Neutrophil (primary cell): ENCODE data around the gene SPRR2G.
"Not testable (repeated sequence)": the region's sequence is repeated elsewhere in the genome, so short reads cannot be mapped to it uniquely, and the experiment has no call there.

Experiments
- H3K27ac ChIP-seq: fragments of 200-600 bp; sonication (generic); 2 replicates; pipeline ENCODE4 v1.5.1; 2016; ENCODE audit warnings: mild to moderate bottlenecking, moderate library complexity
- H3K27me3 ChIP-seq: fragments of 200-600 bp; sonication (generic); 2 replicates; pipeline ENCODE4 v1.6.0; 2016; ENCODE audit warnings: mild to moderate bottlenecking
- H3K36me3 ChIP-seq: fragments of 200-600 bp; sonication (generic); 2 replicates; pipeline ENCODE4 v1.5.1; 2017
- H3K4me1 ChIP-seq, 2 experiments: fragments of 200-600 bp in 1 of 2; sonication (generic) in 1 of 2; 1 replicate in 1 of 2; 2 replicates in 1 of 2; pipeline versions ENCODE4 v1.5.1 to v1.6.1; 2013 to 2016; ENCODE audit warnings: low read depth in 1 of 2, low read length in 1 of 2, mild to moderate bottlenecking in 1 of 2, moderate library complexity in 1 of 2; ENCODE audit not compliant: control insufficient read depth in 1 of 2, insufficient read depth in 1 of 2
- H3K4me3 ChIP-seq, 2 experiments: fragments of 200-600 bp in 1 of 2; sonication (generic) in 1 of 2; 1 replicate in 1 of 2; 2 replicates in 1 of 2; pipeline ENCODE4 v1.5.1; 2013 to 2016; ENCODE audit warnings: low read depth in 1 of 2, low read length in 1 of 2, mild to moderate bottlenecking in 1 of 2, moderate library complexity in 1 of 2
- H3K9me3 ChIP-seq: fragments of 200-600 bp; sonication (generic); 2 replicates; pipeline ENCODE4 v1.5.1; 2016
- CTCF ChIP-seq: fragments of 200-600 bp; sonication (generic); IDR thresholded peaks from 2 replicates; pipeline ENCODE4 v1.5.1; 2016; ENCODE audit warnings: antibody characterized with exemption

Gene SPRR2G

GRCh38 chr1:153141377-153141776 lies 9.3 kb downstream of the SPRR2G start:
- no peak for TF ChIP-seq CTCF
- H3K9me3 ChIP-seq, result no peaks in the 10 kb centered on the region
- H3K27me3 ChIP-seq, result peaks cover 49% of the 10 kb centered on the region
- H3K4me3 ChIP-seq, result no peak overlapping the region
- H3K4me1 ChIP-seq, result no peaks in the 10 kb centered on the region
- no peaks in the 10 kb centered on the region for H3K36me3 ChIP-seq
- no peak overlapping the region for H3K27ac ChIP-seq

- H3K4me3 ChIP-seq, result no peak overlapping the region
- TF ChIP-seq CTCF, result no peak
- H3K4me1 ChIP-seq, result no peaks in the 10 kb centered on the region
- H3K27ac ChIP-seq, result no peak overlapping the region
- no peaks in the 10 kb centered on the region for H3K36me3 ChIP-seq
- H3K27me3 ChIP-seq, result peaks cover 40% of the 10 kb centered on the region
- H3K9me3 ChIP-seq, result no peaks in the 10 kb centered on the region
Observed at GRCh38 chr1:153140484-153140883, 10.2 kb downstream of the SPRR2G start.

DNA sequence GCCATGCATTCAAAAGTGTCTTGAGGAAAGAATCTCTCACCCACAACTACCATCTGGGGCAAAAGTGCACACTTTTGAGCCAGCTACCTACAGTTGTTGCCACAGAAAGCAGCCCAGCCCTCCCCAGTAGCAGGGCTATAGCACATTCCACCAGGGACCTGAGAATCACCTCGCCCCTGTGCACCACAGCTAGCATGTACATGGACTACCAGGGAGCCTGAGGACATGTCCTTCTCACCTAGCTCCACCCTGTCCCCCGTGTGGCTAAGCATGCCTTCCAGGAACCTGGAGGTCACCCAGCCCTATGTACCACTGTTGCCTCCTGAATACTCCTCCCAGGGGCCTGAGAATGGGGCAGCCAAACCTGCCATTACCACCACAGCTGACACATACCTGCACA lies 16.9 kb downstream of the SPRR2G start:
- TF ChIP-seq CTCF, result no peak
- H3K4me1 ChIP-seq, result no peaks in the 10 kb centered on the region
- H3K36me3 ChIP-seq, result no peaks in the 10 kb centered on the region
- H3K27ac ChIP-seq, result no peak overlapping the region
- H3K4me3 ChIP-seq, result no peak overlapping the region
- peaks cover 20% of the 10 kb centered on the region for H3K27me3 ChIP-seq
- H3K9me3 ChIP-seq, result no peaks in the 10 kb centered on the region

- no peak for TF ChIP-seq CTCF
- no peak overlapping the region for H3K27ac ChIP-seq
- no peak overlapping the region for H3K4me3 ChIP-seq
- no peaks in the 10 kb centered on the region for H3K9me3 ChIP-seq
- H3K36me3 ChIP-seq, result no peaks in the 10 kb centered on the region
- H3K27me3 ChIP-seq, result peaks cover 15% of the 10 kb centered on the region
- no peaks in the 10 kb centered on the region for H3K4me1 ChIP-seq
Observed at GRCh38 chr1:153133267-153133666, 17.4 kb downstream of the SPRR2G start.

DNA sequence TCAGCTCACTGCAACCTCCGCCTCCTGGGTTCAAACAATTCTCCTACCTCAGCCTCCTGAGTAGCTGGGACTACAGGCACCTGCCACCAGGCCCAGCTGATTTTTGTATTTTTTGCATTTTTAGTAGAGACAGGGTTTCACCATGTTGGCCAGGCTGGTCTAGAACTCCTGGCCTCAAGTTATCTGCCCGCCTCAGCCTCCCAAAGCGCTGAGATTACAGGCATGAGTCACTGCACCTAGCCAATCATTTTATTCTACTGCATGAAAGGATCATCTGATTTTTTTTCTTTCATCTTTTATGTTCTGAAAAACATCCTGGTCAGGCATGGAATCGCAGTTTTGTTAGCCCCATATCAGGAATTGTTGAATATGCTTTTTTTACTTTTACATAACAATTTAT lies 22.0 kb downstream of the SPRR2G start:
- not testable (repeated sequence) for H3K27me3 ChIP-seq, H3K4me3 ChIP-seq, H3K36me3 ChIP-seq, H3K4me1 ChIP-seq, H3K9me3 ChIP-seq, H3K27ac ChIP-seq

GRCh38 chr1:153127296-153127695 lies 23.4 kb downstream of the SPRR2G start:
- TF ChIP-seq CTCF, result no peak
- Histone ChIP-seq H3K36me3 (no peaks in the 10 kb centered on the region), H3K27me3 (peaks cover 11% of the 10 kb centered on the region), H3K4me1 (no peaks in the 10 kb centered on the region), H3K9me3 (no peaks in the 10 kb centered on the region), H3K27ac (no peak overlapping the region), H3K4me3 (no peak overlapping the region)
